Fibroblast of skin of right biceps (primary cell): ENCODE measurements around the gene ACTMAP.

Experiments used
- DNase-seq: peaks from one replicate; pipeline ENCODE4 v3.0.0-alpha.2; 2013

Gene ACTMAP

DNA sequence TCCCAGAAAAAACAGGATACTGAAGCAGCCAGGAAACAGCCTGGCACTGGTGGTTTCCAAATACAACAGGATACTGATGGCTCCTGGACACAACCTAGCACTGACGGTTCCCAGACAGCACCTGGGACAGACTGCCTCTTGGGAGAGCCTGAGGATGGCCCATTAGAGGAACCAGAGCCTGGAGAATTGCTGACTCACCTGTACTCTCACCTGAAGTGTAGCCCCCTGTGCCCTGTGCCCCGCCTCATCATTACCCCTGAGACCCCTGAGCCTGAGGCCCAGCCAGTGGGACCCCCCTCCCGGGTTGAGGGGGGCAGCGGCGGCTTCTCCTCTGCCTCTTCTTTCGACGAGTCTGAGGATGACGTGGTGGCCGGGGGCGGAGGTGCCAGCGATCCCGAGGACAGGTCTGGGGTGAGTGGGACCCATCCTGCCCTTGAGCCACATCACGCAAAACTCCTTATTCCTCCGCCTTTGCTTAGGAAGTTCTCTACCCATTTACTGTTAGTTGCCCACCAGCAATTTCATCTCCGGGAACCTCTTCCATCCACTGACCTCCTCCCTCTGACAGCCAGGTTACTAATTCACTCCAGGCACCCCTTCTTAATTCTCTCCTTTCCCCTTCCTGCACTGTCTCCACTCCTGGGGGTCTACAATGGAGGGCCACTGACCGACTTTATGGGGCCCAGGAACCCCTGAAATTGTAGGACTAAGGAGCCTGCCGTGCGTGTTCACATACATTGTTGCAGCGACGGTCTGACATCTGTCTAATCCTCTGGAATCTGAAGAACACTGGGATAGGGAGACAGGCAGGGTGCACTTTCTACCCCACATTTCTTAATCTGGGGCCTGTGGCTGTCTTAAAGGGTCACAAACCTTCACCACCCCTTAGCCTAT lies 32.1 kb downstream of the ACTMAP start:
- no peak for DNase-seq

DNA sequence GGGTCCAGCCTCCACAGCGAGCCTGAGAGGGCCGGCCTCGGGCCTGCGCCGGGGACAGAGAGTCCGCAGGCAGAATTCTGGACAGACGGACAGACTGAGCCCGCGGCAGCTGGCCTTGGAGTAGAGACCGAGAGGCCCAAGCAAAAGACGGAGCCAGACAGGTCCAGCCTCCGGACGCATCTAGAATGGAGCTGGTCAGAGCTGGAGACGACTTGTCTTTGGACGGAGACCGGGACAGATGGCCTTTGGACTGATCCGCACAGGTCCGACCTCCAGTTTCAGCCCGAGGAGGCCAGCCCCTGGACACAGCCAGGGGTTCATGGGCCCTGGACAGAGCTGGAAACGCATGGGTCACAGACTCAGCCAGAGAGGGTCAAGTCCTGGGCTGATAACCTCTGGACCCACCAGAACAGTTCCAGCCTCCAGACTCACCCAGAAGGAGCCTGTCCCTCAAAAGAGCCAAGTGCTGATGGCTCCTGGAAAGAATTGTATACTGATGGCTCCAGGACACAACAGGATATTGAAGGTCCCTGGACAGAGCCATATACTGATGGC lies 32.9 kb downstream of the ACTMAP start:
- no peak for DNase-seq

DNA sequence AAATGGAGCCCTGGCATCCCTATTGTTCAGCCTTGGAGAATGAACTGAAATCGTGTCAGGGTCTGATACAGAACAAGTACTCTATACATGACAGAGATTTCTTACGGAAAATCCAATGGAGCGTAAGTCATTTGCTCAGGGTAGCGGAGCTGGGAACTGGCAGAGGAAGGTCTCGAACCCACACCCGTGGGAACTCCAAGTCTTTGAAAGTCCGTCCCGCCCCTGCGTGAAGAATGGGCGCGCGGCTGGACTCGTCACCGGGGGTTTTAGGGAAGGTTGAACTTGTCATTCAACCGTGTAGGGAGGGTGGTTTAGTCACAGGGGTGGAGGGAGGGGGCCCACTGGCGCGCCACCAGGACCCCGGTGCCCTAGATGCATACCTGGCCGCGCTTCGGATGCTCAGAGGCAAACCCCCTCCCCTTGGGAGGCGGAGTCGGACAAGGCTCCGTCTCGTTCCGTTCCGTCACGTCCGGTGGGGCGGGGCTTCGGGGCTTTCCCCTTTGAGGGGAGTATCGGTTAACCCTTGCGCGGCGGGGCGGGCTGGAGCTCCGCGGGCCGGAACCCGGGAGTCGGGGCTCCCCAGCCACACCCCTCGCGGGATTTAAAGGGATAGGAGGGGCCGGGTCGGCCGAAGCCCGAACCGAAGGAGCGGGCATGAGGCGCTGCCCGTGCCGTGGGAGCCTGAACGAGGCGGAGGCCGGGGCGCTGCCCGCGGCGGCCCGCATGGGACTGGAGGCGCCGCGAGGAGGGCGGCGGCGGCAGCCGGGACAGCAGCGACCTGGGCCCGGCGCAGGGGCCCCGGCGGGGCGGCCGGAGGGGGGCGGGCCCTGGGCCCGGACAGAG lies 33.6 kb downstream of the ACTMAP start, which contains the start of the genes COQ8B and ITPKC:
Gene COQ8B, minus strand, starts transcription at position 405 of the 843 bp plus-strand sequence. CDS start 2,254 bp downstream, outside the sequence.
Gene ITPKC, plus strand, starts transcription at position 631 of the 843 bp plus-strand sequence. Its CDS starts 24 bp downstream, at position 655.
- peak; percentile 98 for DNase-seq

DNA sequence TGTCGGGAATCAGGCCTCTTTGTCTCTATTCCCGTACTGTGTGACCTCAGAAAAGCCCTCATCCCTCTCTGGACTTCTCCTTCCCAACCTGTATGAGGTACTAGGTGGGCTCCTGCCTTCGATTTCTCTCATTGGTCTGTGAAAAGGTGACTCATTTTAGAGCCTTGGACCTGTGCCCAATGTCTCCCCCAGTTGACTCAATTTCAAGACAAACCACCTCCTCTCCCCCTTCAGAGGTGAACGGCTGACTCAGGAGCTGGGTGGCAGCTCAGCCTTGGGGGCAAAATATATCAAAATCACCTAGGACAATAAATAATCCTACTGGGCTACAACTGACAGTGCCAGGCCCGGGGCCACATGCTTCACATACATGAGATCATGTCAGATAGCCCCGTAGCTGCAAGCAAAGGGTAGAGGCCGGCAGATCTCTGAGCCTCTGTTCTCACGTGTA lies 34.2 kb downstream of the ACTMAP start:
- DNase-seq = peak; percentile 96

DNA sequence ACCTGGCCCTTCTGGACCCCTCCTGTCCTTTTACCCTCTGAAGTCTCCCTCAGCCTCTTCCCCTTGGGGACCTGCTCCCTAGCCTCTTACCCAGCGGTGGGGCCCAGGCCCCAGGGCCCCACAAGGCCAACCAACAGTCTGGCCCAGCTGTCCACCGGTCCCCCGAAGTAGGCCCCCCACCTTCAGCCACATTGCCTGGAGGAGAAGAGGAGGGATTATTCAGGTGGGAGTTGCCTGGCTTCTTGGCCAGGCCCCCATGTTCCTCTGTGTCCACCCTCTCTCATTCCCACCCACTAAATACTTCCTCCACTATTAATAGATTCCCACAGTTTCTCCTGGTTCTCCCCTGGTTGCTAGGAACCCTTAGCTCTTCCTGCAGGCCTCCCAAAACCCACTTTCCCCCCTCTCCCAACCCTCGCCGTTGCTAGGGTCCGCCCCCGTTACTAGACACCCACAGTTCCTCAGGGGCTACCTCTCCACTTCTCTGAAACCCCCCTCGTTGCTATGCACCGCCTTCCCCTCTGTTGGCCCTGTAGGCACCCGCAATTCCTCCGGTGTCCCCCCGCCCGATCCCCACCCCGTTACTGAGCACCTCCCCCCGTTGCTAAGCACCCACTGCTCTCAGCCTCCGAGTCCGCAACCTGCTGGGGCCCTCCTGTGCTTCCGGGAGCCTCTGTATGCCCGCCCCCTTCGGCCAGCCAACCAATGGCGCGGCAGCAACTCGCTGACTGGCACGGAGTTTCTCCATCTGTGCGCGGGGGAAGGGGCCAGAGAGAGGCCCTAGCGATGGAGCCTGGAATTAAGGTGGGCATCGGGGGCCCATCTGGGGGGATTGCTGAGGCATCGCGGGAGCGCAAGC lies 35.6 kb downstream of the ACTMAP start:
- DNase-seq = peak; percentile 91

DNA sequence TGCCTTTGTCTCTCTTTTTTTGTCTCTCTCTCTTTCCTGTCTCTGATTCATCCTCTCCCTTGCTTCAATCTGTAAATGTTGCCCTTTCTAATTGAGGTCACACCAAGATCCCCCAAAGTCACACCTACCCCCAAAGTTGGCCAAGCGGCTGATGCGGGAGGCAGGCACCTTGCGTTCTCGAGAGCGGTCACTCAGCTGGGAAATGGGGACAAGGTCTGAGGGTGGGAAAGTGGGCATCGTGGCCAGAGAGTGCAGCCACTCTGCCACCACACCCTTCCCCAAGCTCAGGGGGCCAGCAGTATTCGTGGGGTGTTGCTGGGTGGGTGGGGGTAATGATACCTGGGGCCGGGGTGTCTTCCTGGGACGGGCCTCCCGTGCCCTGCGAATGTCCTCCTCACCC lies 36.3 kb downstream of the ACTMAP start:
- no peak for DNase-seq

DNA sequence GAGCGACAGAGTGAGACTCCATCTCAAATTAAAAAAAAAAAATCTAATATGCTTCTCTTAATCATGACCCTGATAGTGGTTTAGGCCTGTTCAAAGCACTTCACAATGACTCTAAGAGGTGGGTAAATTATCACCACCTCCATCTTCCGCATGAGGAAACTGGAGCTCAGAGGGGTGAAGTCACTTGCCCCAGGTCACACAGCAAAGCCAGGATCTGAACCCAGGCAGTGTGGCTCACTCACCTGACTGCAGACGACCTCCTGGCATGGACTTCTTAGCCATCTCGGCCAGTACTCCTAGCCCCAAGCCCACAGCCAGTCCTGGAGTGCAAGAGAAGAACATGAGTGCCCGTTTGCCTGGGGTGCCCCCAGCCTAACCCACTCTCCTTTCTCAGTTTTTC lies 40.5 kb downstream of the ACTMAP start:
- DNase-seq = no peak

DNA sequence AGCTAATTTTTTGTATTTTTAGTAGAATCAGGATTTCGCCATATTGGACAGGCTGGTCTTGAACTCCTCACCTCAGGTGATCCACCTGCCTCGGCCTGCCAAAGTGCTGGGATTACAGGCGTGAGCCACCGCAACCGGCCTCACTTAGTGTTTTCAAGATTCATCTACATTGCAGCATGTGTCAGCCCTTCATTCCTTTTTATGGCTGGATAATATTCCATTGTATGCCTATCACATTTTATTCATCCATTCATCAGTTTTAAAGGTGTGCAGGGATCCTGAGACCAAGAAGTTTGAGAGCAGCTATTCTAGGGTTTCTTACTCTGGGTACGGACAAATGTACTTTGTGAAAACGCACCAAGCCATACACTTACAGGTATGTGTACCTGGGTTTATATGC lies 42.7 kb downstream of the ACTMAP start:
- DNase-seq = no peak

DNA sequence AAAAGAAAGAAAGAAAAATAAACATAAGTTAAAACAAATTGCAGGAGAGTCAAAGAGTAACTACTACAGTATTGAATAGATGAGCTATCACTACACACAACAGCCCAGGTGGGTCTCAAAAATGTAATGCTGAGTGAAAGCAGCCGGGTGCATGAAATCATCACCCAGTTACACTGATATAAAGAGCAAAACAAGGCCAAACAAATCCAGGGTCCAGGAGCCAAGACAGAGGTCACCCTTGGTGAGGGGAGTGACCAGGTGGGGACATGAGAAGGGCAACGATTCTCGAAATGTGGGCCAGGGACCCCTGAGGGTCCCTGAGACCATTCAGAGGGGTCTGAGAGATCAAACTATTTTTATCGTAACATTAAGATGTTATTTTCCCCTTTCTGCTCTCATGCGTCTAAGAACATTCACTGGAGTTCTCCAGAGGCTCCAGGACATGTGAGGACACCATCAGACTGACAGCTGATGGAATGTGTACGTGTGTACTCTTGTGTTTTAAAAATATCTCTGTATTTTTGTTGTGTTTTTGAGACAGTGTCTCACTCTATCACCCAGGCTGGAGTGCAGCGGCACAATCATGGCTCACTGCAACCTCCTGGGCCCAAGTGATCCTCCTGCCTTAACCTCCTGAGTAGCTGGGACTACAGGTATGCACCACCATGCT lies 44.2 kb downstream of the ACTMAP start:
- DNase-seq = no peak

DNA sequence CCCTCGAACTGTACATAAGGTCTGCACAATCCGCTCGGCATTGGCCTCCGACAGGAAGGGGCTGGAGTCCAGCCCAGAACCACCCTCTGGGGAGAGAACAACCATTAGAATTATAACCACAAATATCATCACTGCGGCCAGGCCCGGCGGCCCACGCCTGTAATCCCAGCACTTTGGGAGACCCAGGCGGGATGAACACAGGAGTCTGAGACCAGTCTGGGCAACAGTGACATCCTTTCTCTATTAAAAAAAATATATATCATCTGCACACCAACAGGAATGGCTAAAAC lies 45.0 kb downstream of the ACTMAP start:
- DNase-seq = peak; percentile 51

DNA sequence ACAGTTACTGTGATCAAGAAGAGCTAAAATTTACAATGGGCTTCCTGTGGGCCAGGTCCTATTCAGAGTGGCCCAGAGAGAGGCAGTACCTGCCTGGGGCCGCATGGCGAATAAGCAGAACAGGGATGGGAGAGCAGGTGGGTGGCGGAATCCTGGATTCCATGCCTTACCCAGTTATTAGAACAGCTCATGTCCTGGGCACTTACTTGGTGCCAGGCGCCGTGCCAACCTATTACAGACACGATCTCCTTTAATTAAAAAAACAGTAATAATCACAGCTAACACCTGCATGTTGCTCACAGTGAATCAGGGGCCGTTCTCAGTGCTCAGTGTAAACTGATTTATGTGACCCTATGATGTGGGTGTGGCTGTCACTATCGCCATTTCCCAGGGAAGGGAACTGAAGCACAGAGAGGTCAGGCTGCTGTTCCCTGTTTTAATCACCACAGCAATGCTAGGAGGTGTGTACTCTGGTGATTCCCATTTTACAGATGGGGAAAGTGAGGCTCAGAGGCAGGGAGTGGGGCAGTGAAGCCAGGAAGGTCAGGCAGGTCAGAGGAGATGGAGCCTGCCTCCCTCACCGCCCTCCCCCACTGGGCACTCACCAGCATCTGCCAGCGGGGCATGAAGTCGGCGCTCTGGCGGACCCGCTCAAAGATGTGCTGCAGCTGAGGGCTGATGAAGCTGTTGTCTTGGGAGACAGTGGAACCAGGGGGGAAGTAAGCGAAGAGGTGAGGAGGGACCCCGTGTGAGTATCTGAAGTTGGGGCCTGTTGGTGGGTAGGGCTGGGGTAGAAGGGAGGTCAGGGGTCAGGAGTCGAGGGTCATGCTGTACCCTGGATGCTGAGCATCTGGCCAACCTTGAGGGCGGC lies 45.6 kb downstream of the ACTMAP start:
- no peak for DNase-seq

DNA sequence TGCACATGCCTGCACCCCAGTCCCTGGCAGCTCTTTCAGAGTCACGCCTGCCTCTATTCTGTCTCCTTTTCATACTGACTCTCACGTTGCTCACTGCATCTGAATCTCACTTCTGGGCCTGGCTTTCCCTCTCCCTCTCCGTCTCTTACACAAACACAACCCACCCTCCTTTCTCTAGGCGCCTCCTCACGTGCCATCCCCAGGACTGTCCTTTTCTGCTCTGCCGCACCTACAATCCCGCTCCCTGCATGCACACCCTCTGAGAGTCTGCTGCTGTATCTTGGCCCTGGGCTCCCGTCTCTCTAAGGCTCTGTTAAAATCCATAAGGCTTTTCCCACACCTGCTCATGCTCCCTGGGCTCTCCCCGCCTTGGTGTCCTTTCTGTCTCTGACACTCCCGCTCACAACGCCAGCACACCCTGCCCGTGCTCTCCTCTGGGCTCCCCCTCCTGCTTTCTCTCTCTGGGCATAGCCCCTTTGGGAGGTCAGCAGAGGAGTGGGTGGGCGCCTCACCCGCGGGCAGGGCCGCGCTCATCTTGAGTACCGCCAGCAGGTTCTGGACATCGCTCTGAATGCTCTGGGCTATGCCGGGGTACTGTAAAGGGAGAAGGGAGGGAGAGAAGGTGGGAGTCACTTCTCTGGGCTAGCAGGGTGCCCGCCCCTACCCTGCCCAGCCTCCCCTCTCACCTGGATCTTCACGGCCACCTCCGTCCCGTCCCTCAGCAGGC lies 47.1 kb downstream of the ACTMAP start:
- no peak for DNase-seq

DNA sequence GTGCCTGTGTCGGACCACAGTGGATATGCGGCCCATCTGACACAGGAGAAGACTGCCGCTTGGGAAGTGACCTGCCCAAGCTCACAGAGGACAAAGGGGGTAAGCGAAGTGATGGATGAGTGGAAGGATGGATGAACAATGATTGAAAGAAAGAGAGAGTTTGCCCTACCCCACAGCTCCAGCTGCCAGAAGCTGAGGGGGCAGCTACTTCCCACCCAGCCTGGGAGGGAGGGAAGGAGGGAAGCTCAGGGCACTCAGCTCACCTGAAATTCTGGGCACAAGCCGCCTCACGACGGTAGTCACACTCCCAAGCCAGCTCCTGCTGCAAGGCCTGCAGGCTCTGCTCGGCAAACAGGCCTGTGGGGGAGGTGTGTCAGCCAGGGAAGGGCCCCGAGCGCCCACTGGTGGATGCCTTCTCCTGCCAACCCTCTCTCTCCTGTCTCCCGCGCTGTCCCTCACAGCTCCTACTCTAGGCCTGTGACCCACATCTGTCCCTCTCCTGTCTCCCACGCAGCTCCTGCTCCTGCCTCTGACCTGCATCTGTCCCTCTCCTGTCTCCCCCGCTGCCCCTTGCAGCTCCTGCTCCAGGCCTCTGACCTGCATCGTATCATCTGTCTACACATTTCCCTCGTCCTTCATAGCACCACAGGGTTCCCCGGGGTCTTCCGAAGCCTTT lies 47.8 kb downstream of the ACTMAP start:
- peak; percentile 38 for DNase-seq

DNA sequence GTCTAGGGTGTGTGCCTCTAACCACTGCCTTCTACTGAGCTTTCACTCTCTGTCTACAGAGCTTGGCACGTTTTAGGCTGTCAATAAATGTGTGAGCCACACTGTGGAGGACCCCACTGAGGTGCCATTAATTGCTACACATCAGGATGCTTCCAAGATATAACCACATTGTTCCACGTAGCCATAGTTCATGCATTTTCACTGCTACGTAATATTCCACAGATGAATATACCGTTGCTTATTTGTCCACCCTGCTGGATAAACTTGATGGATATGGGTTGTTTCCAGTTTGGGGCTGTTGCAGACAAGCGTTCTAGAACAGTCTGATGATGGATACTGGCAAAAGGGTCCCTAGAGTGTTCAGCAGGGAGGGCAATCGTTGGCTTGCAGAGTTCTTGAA lies 48.5 kb downstream of the ACTMAP start:
- no peak for DNase-seq

DNA sequence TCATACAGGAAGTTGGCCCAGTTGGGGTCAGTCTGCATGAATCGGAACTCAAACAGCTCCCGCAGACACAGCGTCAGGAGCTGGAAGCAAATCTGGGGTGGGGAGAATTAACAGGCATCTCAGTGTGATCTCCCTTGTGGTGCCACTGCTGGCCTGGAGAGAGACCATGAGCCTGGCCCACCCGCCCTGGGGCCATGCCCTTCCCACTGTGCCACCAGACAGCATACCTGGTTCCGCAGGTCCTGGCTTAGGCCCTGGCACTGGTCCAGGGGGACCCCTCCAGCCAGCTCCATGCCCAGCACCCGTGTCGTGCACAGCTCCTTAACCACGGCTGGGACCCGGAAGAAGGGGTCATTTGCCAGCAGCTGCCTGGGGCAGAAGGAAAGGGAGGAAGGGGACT lies 50.2 kb downstream of the ACTMAP start:
- DNase-seq = no peak

DNA sequence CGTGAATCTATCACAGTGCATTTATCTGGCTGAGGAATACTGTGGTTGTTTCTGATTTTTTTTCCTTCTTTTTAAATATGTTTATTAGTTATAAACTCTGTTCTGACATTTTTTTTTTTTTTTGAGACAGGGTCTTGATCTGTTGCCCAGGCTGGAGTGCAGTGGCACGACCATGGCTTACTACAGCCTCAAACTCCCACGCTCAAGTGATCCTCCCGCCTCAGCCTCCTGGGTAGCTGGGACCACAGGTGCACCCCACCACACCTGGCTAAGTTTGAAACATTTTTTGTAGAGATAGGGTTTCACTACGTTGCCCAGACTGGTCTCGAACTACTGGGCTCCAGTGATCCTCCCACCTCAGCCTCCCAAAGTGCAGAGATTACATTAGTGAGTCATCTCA lies 53.3 kb downstream of the ACTMAP start:
- no peak for DNase-seq

DNA sequence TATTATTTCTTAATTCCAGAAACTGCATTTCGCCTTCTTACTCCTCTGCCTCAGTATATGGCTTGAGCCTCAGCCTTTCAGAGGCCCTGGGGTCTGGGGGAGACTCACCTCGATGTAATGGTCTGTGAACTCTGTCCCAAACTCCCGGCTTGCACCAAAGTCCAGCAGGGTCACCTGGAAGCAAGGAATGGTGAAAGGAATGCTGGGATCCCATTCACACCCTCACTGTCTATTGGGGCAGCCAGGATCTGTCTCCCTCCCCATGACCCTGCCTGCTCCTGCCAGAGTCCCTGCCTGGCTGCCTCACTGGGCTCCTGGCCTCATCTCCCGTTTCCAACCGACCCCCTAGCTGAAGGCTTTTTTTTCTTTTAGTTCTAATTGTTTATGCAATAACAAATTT lies 54.4 kb downstream of the ACTMAP start:
- DNase-seq = no peak

DNA sequence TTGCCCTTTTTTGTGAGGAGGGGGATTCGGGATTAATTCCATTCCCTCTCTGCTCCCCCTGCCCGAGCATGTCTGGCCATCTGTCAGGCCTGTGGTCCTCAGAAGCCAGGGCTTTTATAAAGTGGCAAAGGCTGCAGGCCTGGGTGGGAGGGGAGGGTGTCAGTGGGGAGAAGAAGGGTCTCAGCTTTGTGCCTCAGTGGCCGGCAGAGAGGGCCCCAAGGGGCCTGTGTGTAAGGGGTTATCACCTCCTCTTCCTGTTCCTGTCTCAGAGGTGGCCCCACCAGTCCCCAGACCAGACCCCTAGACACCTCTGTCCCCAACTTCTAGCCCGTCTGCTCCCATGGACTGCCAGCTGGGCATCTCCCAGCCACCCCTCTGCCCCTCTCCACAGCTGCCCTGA lies 56.4 kb downstream of the ACTMAP start:
- no peak for DNase-seq

DNA sequence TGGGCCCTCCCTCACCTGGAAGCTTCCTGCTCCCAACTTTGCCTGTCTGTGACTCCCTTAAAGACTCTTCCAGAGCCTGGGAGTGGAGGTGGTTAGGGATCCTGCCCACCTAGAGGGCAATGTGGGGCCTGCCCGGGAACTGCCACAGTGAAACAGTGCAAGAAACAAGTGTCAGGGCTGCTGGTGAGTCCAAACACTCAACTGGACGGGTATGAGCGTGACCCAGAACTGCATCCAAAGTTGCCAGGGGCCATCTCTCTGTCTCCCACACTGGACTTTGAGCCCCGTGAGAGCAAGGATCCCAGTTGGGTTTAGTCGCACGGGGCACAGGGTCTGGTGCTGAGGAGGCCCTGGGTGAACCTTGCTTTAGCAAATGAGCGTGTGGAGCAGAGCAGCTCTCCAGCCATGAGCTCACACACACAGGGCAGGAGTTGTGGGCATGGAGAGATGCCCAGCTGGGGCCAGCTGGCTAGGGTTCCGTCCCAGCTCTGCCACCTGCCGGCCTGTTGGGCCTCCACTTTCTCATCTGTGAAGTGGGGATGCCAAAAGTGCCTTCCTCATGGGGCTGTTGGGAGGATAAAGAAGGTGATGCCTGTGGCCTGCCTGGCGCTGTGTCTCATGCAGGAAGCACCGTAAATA lies 57.0 kb downstream of the ACTMAP start:
- DNase-seq = no peak
